DOHH2 (cell line): ENCODE results near the gene PMS1.

ENCODE experiments used
- CTCF ChIP-seq: fragments of 200-600 bp; sonication (generic); IDR thresholded peaks from one replicate; pipeline ENCODE4 v1.5.1; 2014; ENCODE audit warnings: antibody characterized with exemption, mild to moderate bottlenecking, low read depth, low read length; ENCODE audit not compliant: poor library complexity, severe bottlenecking
- EZH2phosphoT487 ChIP-seq: fragments of 200-600 bp; sonication (generic); IDR thresholded peaks from 2 replicates; pipeline ENCODE4 v1.6.1; 2017; ENCODE audit warnings: borderline replicate concordance, mild to moderate bottlenecking, antibody characterized with exemption, low read length, moderate library complexity, mixed read lengths

- TF ChIP-seq CTCF (no peak), EZH2phosphoT487 (no peak)
These were observed 7.2 kb downstream of the PMS1 start for GRCh38 chr2:189791338-189792042.
